GM18861 (cell line): Measurements from ENCODE around the gene COPZ1.

ENCODE experiments used
- ATAC-seq: cut with Tn5 transposase; IDR thresholded peaks from one replicate; pipeline ENCODE4 v1.9.1; 2021; ENCODE audit not compliant: unreplicated experiment

Gene COPZ1

DNA sequence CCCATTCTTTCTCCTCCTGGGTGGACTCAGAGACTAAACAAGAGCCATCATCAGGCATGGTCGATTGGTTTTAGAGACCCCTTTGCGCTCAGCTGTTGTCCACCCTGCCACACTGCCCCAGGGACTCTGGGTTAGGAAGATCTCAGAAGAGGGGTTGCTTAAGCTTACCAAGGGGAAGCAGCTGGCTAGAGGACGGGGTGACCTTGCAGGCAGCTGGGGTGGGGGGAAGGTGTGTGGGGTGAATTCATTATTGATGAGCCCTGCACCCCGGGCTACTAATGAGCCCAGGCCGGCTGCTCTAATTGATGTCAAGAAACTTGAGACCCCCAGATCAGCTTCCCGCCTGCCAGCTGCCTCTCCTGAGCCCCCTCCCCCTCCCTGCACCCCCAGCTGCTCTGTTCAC is 68.3 kb downstream of the COPZ1 start:
- ATAC-seq: no peak

DNA sequence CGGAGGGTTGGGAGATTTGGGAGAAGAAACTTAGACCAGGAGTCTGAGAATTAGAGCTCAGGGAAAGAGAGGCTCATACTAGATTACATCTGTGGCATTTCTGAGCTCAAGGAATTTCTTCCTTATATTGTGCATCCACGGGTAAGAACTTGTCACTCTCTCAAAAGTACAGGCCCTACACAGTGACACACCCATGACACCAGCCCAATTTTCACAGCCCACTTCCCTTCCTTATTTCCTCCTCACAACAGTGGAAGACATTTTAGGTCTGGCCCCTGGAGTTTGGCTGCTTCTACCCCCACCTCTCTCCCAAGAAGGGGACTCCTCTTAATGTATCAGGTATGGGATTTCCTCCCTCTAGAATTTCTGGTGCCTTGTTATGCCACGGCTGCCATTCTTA is 68.8 kb downstream of the COPZ1 start:
- ATAC-seq: no peak

DNA sequence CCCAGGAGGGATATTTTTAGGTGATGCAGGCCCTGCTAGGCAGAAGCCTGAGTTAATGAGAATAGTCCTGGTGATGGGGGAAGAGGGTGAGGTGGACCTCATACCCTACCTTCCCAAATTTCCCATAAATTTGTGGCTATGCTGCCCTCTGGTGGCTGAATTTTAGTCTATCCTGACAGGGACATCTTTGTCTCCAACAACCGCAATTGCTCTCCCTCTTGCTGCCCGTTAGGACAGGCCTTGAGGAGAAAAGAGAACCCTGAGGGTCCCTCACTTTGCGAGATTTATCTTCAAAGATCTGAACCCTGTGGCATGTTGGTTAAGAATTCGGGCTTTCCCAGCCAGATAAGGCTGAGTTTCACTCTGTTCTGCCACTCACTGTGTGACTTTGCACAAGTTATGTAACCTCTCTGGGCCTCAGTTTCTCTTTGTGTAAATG is 69.4 kb downstream of the COPZ1 start:
- no peak for ATAC-seq

DNA sequence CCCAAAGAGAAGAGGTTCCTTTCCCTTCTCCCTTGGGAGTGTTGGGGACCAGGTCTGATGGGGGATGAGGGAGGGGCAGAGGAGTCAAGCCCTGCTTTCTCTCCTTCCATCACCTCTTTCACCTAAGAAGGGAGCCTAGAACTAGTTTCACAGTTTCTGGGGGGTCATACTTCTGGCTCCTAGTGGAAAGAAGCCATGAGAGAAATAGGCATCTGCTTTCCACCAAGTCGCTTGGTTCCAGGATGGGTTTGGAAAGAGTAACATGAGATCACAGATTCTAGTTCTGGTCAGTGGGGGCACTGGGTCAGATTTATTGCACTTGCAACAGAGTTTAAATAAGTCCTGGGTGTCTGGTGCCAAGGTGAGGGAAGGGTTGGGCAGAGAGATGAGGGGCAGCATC is 70.1 kb downstream of the COPZ1 start:
- ATAC-seq: no peak

DNA sequence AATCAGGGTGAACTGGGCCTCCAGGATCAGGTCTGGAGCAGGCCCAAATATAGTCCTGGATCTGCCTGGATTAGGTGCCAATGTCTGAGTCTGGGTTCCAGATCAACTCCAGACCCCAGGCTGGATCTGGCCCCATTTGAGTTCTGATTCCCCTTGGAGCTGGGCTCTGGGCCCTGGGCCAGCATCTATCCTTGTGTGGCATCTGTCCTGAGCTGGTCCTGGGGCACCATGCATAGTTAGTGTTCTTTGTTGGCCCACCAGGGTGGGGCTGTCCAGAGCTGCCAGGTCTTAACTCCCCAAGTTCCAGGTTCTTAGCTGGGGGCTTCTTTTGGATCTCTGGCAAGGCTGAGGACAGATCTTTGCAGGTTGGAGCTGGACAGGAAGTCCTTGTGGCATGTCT is 70.6 kb downstream of the COPZ1 start:
- ATAC-seq: no peak

DNA sequence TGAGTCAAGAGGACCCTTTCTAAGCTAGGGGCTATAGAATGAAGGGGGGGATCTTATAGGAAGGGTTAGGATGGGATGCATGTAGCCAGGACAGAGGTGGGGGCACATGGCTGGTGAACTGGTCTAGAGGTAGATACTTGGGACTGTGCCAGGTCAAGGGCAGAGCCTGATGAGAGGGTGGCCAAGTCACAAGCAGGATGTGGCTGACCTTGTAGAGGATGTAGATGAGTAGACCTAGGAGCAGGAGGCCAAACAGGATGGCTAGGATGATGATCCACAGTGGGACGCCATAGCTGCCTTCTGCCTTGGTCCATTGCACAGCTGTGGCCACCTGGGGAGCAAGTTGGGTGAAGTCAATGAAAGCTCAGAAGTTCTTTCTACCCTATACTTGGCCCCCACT is 72.2 kb downstream of the COPZ1 start:
- ATAC-seq: no peak

DNA sequence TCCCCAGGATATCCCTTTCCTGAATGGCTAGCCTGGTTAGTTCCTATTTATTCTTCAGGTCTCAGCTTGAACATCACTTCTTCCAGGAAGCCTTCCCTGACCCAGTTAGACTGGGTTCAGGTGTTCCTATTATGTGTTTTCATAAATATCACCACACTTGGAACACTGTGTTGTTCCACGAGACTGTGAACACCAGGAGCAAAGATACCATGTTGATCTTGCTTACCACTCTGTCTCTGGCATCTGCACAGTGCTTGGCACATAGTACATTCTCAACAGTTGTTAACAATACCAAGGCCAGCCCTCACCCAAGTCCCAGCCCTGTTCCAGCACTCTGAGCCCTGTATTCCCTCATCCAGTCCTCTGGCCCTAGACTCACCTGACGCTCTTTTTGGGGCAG is 73.3 kb downstream of the COPZ1 start:
- no peak for ATAC-seq

DNA sequence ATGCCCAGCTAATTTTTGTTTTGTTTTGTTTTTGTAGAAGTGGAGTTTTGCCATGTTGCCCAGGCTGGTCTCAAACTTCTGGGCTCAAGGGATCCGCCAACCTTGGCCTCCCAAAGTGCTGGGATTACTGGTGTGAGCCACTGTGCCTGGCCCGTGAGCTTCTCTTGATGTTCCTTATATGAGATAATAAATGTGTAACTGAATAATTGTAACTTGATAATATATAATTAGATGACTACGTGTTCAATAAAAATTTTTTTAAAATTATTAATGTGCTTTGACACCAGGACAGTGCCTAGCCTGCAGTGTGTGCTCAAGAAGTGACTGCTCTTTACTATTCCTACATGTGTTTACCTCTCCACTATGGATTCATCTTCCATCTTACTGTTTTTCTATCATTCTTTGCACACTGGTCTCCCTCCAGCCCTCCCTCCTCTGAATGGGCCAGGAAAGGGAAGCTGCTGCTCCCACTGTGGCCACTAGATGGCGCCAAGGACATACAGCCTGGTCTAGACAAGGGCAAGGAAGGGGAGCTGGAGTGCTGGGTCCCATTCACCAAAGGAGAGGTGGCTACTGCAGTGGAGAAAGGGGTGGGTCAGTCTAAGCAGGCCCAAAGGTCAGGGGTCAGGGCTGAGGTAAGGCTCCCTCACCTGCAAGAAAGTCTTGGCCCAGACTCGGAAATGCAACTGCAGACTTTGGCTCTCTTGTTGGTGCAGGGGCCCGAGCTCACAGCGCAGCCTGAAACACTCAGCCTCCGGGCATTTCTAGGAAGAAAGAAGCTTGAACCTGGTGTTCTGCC is 74.3 kb downstream of the COPZ1 start:
- no peak for ATAC-seq

DNA sequence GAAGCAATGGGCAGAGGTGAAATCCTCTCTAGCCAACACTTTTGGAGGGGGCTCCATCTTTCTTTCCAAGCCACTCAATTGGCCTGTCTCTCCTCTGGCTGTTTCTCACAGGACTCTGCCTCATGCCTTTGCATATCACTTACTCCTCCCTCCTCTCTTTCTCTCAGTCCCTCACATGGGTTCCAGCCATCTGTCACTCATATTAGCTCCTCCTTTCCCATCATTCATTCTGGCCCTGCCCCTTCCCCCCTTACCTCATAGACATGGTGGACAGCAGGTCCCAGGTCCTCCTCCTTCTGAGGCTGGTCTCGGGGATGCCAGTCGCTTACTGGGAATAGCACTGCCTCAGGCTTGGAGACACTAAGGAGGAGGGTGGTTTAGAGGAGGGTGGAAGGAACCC is 76.2 kb downstream of the COPZ1 start:
- no peak for ATAC-seq
